Choroid plexus epithelial cell (primary cell): ENCODE data around the gene RNPS1.

ENCODE experiments used
- DNase-seq: peaks from one replicate; pipeline ENCODE4 v3.0.0-alpha.2; 2010; ENCODE audit warnings: low read depth
- H3K4me3 ChIP-seq: 2 replicates; pipeline ENCODE4 v1.5.1; 2011; ENCODE audit warnings: low read depth, mild to moderate bottlenecking, control low read depth, low read length, moderate library complexity
- CTCF ChIP-seq: conservative IDR thresholded peaks from 2 replicates; pipeline ENCODE4 v1.5.1; 2011; ENCODE audit warnings: low read depth, mild to moderate bottlenecking, control low read depth, inconsistent platforms, low read length, moderate library complexity

RNPS1 gene

GRCh38 chr16:2209258-2210008 is 58.5 kb downstream of the RNPS1 start:
- TF ChIP-seq CTCF, result no peak
- no peak for DNase-seq
- H3K4me3 ChIP-seq, result no peak overlapping the region

DNA sequence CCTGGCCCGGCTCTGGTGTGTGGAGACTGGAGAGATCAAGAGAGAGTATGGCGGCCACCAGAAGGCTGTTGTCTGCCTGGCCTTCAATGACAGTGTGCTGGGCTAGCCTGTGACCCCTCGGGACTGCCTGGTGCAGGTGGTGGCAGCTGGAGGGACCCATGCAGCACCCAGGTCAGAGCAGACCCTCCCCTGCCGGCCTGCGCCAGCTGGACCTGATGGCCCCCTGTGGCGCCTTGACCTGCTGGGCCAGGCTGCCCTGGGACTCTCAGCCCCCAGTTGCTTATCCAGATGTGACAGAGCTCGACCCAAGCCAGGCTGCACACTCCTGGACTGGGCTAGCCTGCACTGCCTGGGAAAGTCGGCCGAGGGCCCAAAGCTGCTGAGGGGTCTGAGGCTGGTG is 59.2 kb downstream of the RNPS1 start:
- DNase-seq, result no peak
- no peak for TF ChIP-seq CTCF
- no peak overlapping the region for H3K4me3 ChIP-seq

DNA sequence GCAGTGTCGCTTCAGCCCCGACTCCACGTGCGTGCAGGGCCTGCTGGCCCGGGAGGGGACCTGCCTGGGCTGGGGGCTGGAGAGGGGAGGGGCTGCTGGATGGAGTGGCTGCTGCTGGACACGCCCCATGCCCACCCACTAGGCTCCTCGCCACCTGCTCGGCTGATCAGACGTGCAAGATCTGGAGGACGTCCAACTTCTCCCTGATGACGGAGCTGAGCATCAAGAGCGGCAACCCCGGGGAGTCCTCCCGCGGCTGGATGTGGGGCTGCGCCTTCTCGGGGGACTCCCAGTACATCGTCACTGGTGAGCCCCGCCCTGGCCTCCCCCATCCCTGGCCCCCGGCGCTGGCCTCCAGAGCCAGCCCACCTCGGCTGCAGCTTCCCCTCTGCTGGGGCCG is 59.6 kb downstream of the RNPS1 start:
- H3K4me3 ChIP-seq, result no peak overlapping the region

GRCh38 chr16:2207872-2208271 is 60.1 kb downstream of the RNPS1 start:
- no peak for DNase-seq
- no peak overlapping the region for H3K4me3 ChIP-seq
- no peak for TF ChIP-seq CTCF

More for the DNA sequence above, 59.6 kb downstream of the RNPS1 start:
- TF ChIP-seq CTCF, result no peak
- DNase-seq, result no peak

GRCh38 chr16:2206780-2207433 is 61.0 kb downstream of the RNPS1 start:
- peak; percentile 20 for DNase-seq
- no peak overlapping the region for H3K4me3 ChIP-seq
- TF ChIP-seq CTCF, result no peak

DNA sequence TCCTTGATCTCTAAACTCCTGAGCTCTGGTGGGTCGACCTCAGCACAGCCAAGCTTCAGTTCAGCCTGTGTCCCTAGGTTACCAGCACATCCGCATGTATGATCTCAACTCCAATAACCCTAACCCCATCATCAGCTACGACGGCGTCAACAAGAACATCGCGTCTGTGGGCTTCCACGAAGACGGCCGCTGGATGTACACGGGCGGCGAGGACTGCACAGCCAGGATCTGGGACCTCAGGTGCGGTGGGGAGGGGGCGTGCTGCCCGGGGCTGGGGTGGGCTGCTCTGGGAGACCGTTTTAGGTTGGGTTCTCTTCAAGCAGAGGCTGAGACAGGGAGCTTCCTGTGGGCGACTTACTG is 61.5 kb downstream of the RNPS1 start:
- DNase-seq, result no peak
- TF ChIP-seq CTCF, result no peak
- peak overlapping the region; percentile 79 for H3K4me3 ChIP-seq

GRCh38 chr16:2205967-2206313 is 62.0 kb downstream of the RNPS1 start:
- no peak for DNase-seq
- TF ChIP-seq CTCF, result no peak
- peak overlapping the region; percentile 79 for H3K4me3 ChIP-seq
